Keratinocyte (primary cell): ENCODE measurements around the gene SAG. TPM values are rescaled to one million over a fixed set of nuclear protein-coding genes. Genes with fewer than 3 reads are reported as not detected.
"Not testable (repeated sequence)": the region's sequence is repeated elsewhere in the genome, so short reads cannot be mapped to it uniquely, and the experiment has no call there.

Experiments used
- DNase-seq: peaks from one replicate; pipeline ENCODE4 v3.0.0-alpha.2; 2011; ENCODE audit warnings: low read depth, missing footprints, low spot score
- FAIRE-seq: peaks from 2 replicates; lab custom pipeline; 2011; peaks lifted over from hg19 to GRCh38; lab: Jason Lieb, UNC
- H2AFZ ChIP-seq: 2 replicates; pipeline ENCODE4 v1.6.0; 2012; ENCODE audit warnings: low read length, control low read depth, inconsistent platforms; ENCODE audit not compliant: control insufficient read depth
- H3K27ac ChIP-seq: 2 replicates; pipeline ENCODE4 v1.5.1; 2011; ENCODE audit warnings: low read length; ENCODE audit not compliant: control insufficient read depth, insufficient read depth
- H3K27me3 ChIP-seq: 3 replicates; pipeline ENCODE4 v1.6.0; 2011; ENCODE audit warnings: low read length; ENCODE audit not compliant: control insufficient read depth, insufficient read depth; ENCODE audit errors: extremely low read depth
- H3K36me3 ChIP-seq, 2 experiments: 2 replicates in 1 of 2; 3 replicates in 1 of 2; pipeline ENCODE4 v1.5.1; 2011; ENCODE audit warnings: low read length in 2 of 2, mild to moderate bottlenecking in 1 of 2; ENCODE audit not compliant: control insufficient read depth in 2 of 2, insufficient read depth in 2 of 2; ENCODE audit errors: extremely low read depth in 1 of 2
- H3K4me1 ChIP-seq: 3 replicates; pipeline ENCODE4 v1.5.1; 2011; ENCODE audit warnings: low read length; ENCODE audit not compliant: control insufficient read depth, insufficient read depth; ENCODE audit errors: extremely low read depth
- H3K4me2 ChIP-seq: 3 replicates; pipeline ENCODE4 v1.6.0; 2011; ENCODE audit warnings: low read depth, low read length; ENCODE audit not compliant: control insufficient read depth, insufficient read depth; ENCODE audit errors: extremely low read depth
- H3K4me3 ChIP-seq, 3 experiments: fragments of 200-600 bp in 1 of 3; sonication (generic) in 1 of 3; 2 replicates in 2 of 3; 3 replicates in 1 of 3; pipeline ENCODE4 v1.5.1; 2011 to 2016; ENCODE audit warnings: low read length in 3 of 3, mild to moderate bottlenecking in 3 of 3, control low read depth in 2 of 3, inconsistent platforms in 1 of 3, low read depth in 1 of 3, mixed read lengths in 1 of 3, mixed run types in 1 of 3, moderate library complexity in 1 of 3; ENCODE audit not compliant: control insufficient read depth in 2 of 3, insufficient read depth in 2 of 3; ENCODE audit errors: extremely low read depth in 1 of 3
- H3K79me2 ChIP-seq: 2 replicates; pipeline ENCODE4 v1.6.0; 2012; ENCODE audit warnings: low read length; ENCODE audit not compliant: control insufficient read depth, insufficient read depth
- H3K9ac ChIP-seq: 3 replicates; pipeline ENCODE4 v1.6.0; 2011; ENCODE audit warnings: low read length; ENCODE audit not compliant: control insufficient read depth, insufficient read depth; ENCODE audit errors: extremely low read depth
- H3K9me1 ChIP-seq: 3 replicates; pipeline ENCODE4 v1.6.0; 2011; ENCODE audit warnings: low read length; ENCODE audit not compliant: control insufficient read depth, insufficient read depth; ENCODE audit errors: extremely low read depth
- H3K9me3 ChIP-seq: 2 replicates; pipeline ENCODE4 v1.5.1; 2012; ENCODE audit warnings: low read depth, low read length; ENCODE audit not compliant: control insufficient read depth
- H4K20me1 ChIP-seq: 3 replicates; pipeline ENCODE4 v1.6.0; 2011; ENCODE audit warnings: low read length; ENCODE audit not compliant: control insufficient read depth, insufficient read depth; ENCODE audit errors: extremely low read depth
- CTCF ChIP-seq, 3 experiments: IDR thresholded peaks in 1 of 3; conservative IDR thresholded peaks in 1 of 3; optimal IDR thresholded peaks in 1 of 3; 2 replicates in 2 of 3; 3 replicates in 1 of 3; pipeline versions ENCODE3 to v1.5.1; 2011; ENCODE audit warnings: low read length in 3 of 3, mild to moderate bottlenecking in 3 of 3, moderate library complexity in 2 of 3, control low read depth in 1 of 3, inconsistent platforms in 1 of 3; ENCODE audit not compliant: insufficient read depth in 2 of 3; ENCODE audit errors: extremely low read depth in 1 of 3
- EZH2 ChIP-seq: IDR thresholded peaks from one replicate; pipeline ENCODE4 v1.6.1; 2012; ENCODE audit warnings: inconsistent platforms, mild to moderate bottlenecking, low read length, moderate library complexity
- dilution Hi-C: fragments of 300-500 bp; cut with MboI; formaldehyde crosslinking; loops from one replicate; pipeline ENCODE4 v1.7.0; 2020; ENCODE audit warnings: low sequenced_read_pairs; ENCODE audit not compliant: extremely low pct_ligation_motif_present
- polyA plus RNA-seq, 5 experiments: library from polyadenylated mRNA; depleted of rRNA in 3 of 5; stranded (reverse) in 3 of 5; stranded (forward) in 1 of 5; unstranded in 1 of 5; fragments of >200 nt; gene quantifications; 1 replicate in 1 of 5; 2 replicates in 3 of 5; 3 replicates in 1 of 5; pipeline versions ENCODE4 v1.2.1 to v1.2.3, GENCODE V29; 2011 to 2012; ENCODE audit warnings: missing spikeins in 2 of 5, low read depth in 1 of 5, low replicate concordance in 1 of 5

Gene SAG
- polyA plus RNA-seq, 1 donor (not counting 4 experiments of a cell fraction or from before 2014, with no cell fraction given) = not detected

GRCh38 chr2:233373316-233373715 is 65.7 kb downstream of the SAG start:
- H4K20me1 ChIP-seq = no peaks in the 10 kb centered on the region
- DNase-seq (no peak), FAIRE-seq (no peak)
- H3K9me1 ChIP-seq = no peaks in the 10 kb centered on the region
- no peaks in the 10 kb centered on the region for H3K9me3 ChIP-seq
- no peak overlapping the region for H3K4me3 ChIP-seq
- TF ChIP-seq EZH2 (no peak), CTCF (optimal IDR thresholded peaks at IDR 0.05 in 1 of 3, IDR thresholded peaks at IDR 0.05 in 1 of 3, conservative IDR thresholded peaks at IDR 0.05 in 1 of 3; ENCODE audit: extremely low read depth in 1 of 3, insufficient read depth in 2 of 3, low read length in 3 of 3) (no peak)
- H3K36me3 ChIP-seq = peaks cover 0 to 2% of the 10 kb centered on the region in 2 experiments
- dilution Hi-C loops = no loop called here
- H3K4me1 ChIP-seq = no peaks in the 10 kb centered on the region
- no peak overlapping the region for H3K9ac ChIP-seq
- no peak overlapping the region for H2AFZ ChIP-seq
- no peaks in the 10 kb centered on the region for H3K27me3 ChIP-seq
- H3K4me2 ChIP-seq = no peak overlapping the region
- H3K27ac ChIP-seq = no peak overlapping the region
- peaks cover 2% of the 10 kb centered on the region for H3K79me2 ChIP-seq

GRCh38 chr2:233374776-233375175 is 67.2 kb downstream of the SAG start:
- H3K27ac ChIP-seq, H3K4me1 ChIP-seq, dilution Hi-C loops, H3K9me1 ChIP-seq, H3K4me3 ChIP-seq, H3K9me3 ChIP-seq, H2AFZ ChIP-seq, H3K79me2 ChIP-seq, FAIRE-seq, DNase-seq, H3K36me3 ChIP-seq, H4K20me1 ChIP-seq, H3K4me2 ChIP-seq, H3K27me3 ChIP-seq, H3K9ac ChIP-seq: not testable (repeated sequence)
